ENCODE results near the gene NPAS3.

Gene NPAS3

GRCh38 chr14:33347796-33348195 lies 409.1 kb downstream of the NPAS3 start:
- DNase-seq: peak; percentile 9

GRCh38 chr14:33348510-33348909 lies 409.8 kb downstream of the NPAS3 start:
- no peak for DNase-seq

- DNase-seq: no peak
Observed at GRCh38 chr14:33349871-33350270, 411.2 kb downstream of the NPAS3 start.

- DNase-seq: no peak
Observed at GRCh38 chr14:33350366-33350990, 411.8 kb downstream of the NPAS3 start.

GRCh38 chr14:33352821-33353220 lies 414.1 kb downstream of the NPAS3 start:
- DNase-seq: no peak

GRCh38 chr14:33356181-33356580 lies 417.5 kb downstream of the NPAS3 start:
- DNase-seq: no peak

- DNase-seq: no peak
Observed at GRCh38 chr14:33357225-33358010, 418.7 kb downstream of the NPAS3 start.

- no peak for DNase-seq
Observed at GRCh38 chr14:33359288-33359881, 420.7 kb downstream of the NPAS3 start.

GRCh38 chr14:33362934-33363333 lies 424.3 kb downstream of the NPAS3 start:
- no peak for DNase-seq

GRCh38 chr14:33363682-33364081 lies 425.0 kb downstream of the NPAS3 start:
- no peak for DNase-seq

- no peak for DNase-seq
Observed at GRCh38 chr14:33364466-33364865, 425.8 kb downstream of the NPAS3 start.

GRCh38 chr14:33369041-33369440 lies 430.4 kb downstream of the NPAS3 start:
- no peak for DNase-seq

- no peak for DNase-seq
Observed at GRCh38 chr14:33369972-33370371, 431.3 kb downstream of the NPAS3 start.

- no peak for DNase-seq
Observed at GRCh38 chr14:33370426-33370825, 431.7 kb downstream of the NPAS3 start.

- no peak for DNase-seq
Observed at GRCh38 chr14:33375196-33375595, 436.5 kb downstream of the NPAS3 start.

- DNase-seq: no peak
Observed at GRCh38 chr14:33375786-33376185, 437.1 kb downstream of the NPAS3 start.

- no peak for DNase-seq
Observed at GRCh38 chr14:33376510-33376909, 437.8 kb downstream of the NPAS3 start.

GRCh38 chr14:33377596-33378390 lies 439.1 kb downstream of the NPAS3 start:
- no peak for DNase-seq

- no peak for DNase-seq
Observed at GRCh38 chr14:33381717-33382116, 443.0 kb downstream of the NPAS3 start.

GRCh38 chr14:33386140-33386539 lies 447.5 kb downstream of the NPAS3 start:
- no peak for DNase-seq

GRCh38 chr14:33386781-33387180 lies 448.1 kb downstream of the NPAS3 start:
- no peak for DNase-seq

GRCh38 chr14:33390335-33390734 lies 451.7 kb downstream of the NPAS3 start:
- DNase-seq: no peak

- no peak for DNase-seq
Observed at GRCh38 chr14:33393231-33393894, 454.7 kb downstream of the NPAS3 start.

Data from NCI-H226 (cell line).